Naive thymus-derived CD8-positive, alpha-beta T cell (primary cell): ENCODE data around the gene GREB1. TPM values are rescaled to one million over a fixed set of nuclear protein-coding genes. Genes with fewer than 3 reads are reported as not detected.

Experiments used
- ATAC-seq, 2 donors: fragments of 150-1000 bp; cut with Tn5 transposase in 1 of 2; sonication (Bioruptor Pico), chemical (Tn5 transposase) in 1 of 2; 1 replicate in 1 of 2; 2 replicates in 1 of 2; pipeline ENCODE4 v1.10.0; 2021; ENCODE audit warnings: mild to moderate bottlenecking in 2 of 2, moderate library complexity in 2 of 2
- POLR2A ChIA-PET: fragments of 350-600 bp; sonication (Branson Sonifier 250); formaldehyde crosslinking; loops from one replicate; lab custom pipeline; 2021; ENCODE audit warnings: antibody characterized with exemption; lab: Charles Lee
- DNase-seq, 10 donors: peaks; one replicate each; pipeline versions ENCODE4 v3.0.0 to v3.0.0-alpha.2; 2020 to 2022
- H3K27ac Mint-ChIP-seq, 10 donors: one replicate each; pipeline ENCODE4 v1.8.0; 2020 to 2022; ENCODE audit warnings: mild to moderate bottlenecking in 10 of 10, mixed read lengths in 10 of 10, moderate library complexity in 4 of 10, inconsistent platforms in 1 of 10
- H3K27me3 Mint-ChIP-seq, 5 donors: one replicate each; pipeline ENCODE4 v1.8.0; 2021 to 2022; ENCODE audit warnings: mixed read lengths in 5 of 5
- H3K36me3 Mint-ChIP-seq, 3 donors: one replicate each; pipeline ENCODE4 v1.8.0; 2020 to 2022; ENCODE audit warnings: mixed read lengths in 3 of 3, mild to moderate bottlenecking in 2 of 3, inconsistent platforms in 1 of 3
- H3K4me1 Mint-ChIP-seq, 4 donors: one replicate each; pipeline ENCODE4 v1.8.0; 2021 to 2022; ENCODE audit warnings: mixed read lengths in 4 of 4
- H3K4me3 Mint-ChIP-seq, 10 donors: one replicate each; pipeline ENCODE4 v1.8.0; 2020 to 2022; ENCODE audit warnings: mild to moderate bottlenecking in 10 of 10, mixed read lengths in 10 of 10, moderate library complexity in 6 of 10, inconsistent platforms in 1 of 10
- H3K9me3 Mint-ChIP-seq, 9 donors: one replicate each; pipeline ENCODE4 v1.8.0; 2020 to 2022; ENCODE audit warnings: mixed read lengths in 9 of 9, mild to moderate bottlenecking in 3 of 9, inconsistent platforms in 1 of 9, moderate library complexity in 1 of 9
- polyA plus RNA-seq, 3 donors: library from polyadenylated mRNA; unstranded; fragments of 300-500 nt; fragmentation: Illumina TruSeq; gene quantifications; one replicate each; pipeline ENCODE4 v1.2.3, GENCODE V29; 2021
- total RNA-seq, 8 experiments: library from RNA in 2 of 8; stranded (reverse) in 2 of 8; gene quantifications; one replicate each; pipeline ENCODE4 v1.2.3 and lab custom pipeline; 2021 to 2026

The GREB1 gene
- total and polyA plus RNA-seq, 5 experiments from 2014 or later = 0.05 to 1.1 (median 0.41) TPM

DNA sequence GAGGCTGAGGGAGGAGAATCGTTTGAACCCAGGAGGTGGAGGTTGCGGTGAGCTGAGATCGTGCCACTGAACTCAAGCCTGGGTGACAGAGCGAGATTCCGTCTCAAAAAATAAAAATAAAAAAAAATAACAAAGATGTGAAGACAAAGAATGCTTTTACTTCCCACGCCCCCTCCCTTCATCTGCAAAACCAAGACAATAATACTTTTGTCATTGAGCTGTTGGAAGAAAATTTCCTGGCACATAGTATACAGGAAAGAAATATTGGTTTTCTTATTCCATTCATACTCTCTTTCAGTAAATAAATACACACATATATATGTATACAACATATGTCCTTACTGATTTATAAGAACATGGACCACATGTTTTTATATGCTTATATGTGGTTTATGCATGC lies 12.2 kb downstream of the GREB1 start:
- peaks cover 0 to 11% (median 2%) of the 10 kb centered on the region in 9 donors for H3K9me3 Mint-ChIP-seq
- no peak overlapping the region for H3K27ac Mint-ChIP-seq
- H3K4me3 Mint-ChIP-seq = no peak overlapping the region
- no peak for ATAC-seq
- peaks cover 26 to 55% (median 34%) of the 10 kb centered on the region in 5 donors for H3K27me3 Mint-ChIP-seq
- no peak for DNase-seq
- H3K36me3 Mint-ChIP-seq = peaks cover 0 to 11% (median 0%) of the 10 kb centered on the region in 3 donors
- H3K4me1 Mint-ChIP-seq = no peaks in the 10 kb centered on the region
- POLR2A ChIA-PET = no interaction called here

DNA sequence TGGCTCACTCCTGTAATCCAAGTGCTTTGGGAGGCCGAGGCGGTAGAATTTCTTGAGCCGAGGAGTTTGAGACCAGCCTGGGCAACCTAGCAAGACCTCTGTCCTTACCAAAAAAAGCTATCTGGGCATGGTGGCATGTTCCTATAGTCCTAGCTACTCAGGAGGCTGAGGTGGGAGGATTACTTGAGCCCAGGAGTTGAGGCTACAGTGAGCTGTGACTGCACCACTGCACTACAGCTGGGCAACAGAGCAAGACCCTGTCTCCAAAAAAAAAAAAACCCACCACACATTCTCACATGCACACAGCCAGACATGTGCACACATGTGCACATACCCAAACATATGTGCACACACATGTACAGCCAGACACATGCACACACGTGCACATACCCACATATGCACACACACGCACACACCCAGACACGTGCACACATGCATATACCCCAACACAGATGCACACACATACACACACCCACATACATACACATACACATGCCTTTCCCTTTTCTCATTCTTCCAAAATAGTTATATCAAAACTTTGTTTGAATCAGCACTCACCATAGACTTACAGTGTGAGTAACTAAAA lies 14.2 kb downstream of the GREB1 start:
- ATAC-seq (no peak), DNase-seq (no peak)
- H3K9me3 Mint-ChIP-seq = peaks cover 0 to 11% (median 2%) of the 10 kb centered on the region in 9 donors
- peaks cover 0 to 17% (median 0%) of the 10 kb centered on the region in 3 donors for H3K36me3 Mint-ChIP-seq
- POLR2A ChIA-PET = no interaction called here
- H3K27me3 Mint-ChIP-seq = peaks cover 20 to 47% (median 26%) of the 10 kb centered on the region in 5 donors
- H3K27ac Mint-ChIP-seq = no peak overlapping the region
- H3K4me3 Mint-ChIP-seq = no peak overlapping the region
- H3K4me1 Mint-ChIP-seq = no peaks in the 10 kb centered on the region

DNA sequence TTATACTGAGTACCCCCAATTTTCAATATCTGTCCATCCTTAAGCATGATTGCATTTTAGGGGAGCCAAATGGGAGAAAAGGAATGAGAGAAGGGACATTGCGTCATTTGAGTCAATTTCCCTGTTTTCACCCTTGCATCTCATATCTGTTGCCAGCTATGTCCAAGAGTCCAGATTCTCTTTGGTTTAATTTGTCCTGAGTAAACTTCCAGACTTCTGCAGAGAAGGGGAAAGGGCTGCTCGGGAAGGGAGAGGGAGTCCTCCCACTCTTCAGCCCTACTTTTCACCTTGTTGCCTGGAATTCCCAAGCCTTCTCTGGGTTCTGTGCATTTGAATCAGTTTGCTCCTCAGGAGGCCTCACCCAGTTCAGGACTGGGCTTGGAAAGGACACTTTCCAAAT lies 16.5 kb downstream of the GREB1 start:
- Mint-ChIP-seq H3K27me3 (peaks cover 22 to 57% (median 30%) of the 10 kb centered on the region in 5 donors), H3K36me3 (peaks cover 0 to 17% (median 0%) of the 10 kb centered on the region in 3 donors), H3K4me1 (peaks cover 0 to 6% (median 3%) of the 10 kb centered on the region in 4 donors), H3K27ac (no peak overlapping the region), H3K4me3 (no peak overlapping the region), H3K9me3 (peaks cover 0 to 11% (median 2%) of the 10 kb centered on the region in 9 donors)
- POLR2A ChIA-PET = no interaction called here
- DNase-seq (no peak), ATAC-seq (no peak)

DNA sequence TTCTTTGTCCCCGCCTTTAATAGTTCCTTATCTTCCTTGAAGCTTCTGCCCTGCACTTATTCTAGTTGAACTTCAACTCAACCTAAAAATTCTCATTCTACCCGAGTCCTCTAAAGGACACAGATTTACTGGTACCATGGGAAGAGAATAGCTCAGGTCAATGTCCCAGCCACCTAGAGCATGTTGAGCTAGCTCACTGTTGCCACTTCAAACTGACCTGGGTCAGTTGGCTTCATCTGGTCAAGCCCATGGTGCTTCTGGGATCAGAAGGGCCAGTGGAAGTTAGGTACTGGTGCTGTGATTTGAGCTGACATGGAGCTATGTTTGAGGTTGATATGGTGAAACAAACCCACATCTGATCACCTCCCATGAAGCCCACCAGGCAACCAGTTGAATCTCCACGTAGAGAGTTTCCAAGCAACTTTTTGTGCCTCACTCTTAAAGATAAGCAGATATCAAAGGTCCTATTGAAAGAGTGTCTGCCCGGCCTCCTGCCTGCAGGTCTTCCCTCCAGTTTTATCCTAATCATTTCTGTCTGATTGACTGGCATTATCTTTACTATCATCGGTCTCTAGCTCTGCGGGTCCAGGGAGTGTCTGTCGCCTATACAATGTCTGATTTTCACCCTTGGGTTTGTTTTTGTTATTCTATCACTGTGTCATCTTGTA lies 17.2 kb downstream of the GREB1 start:
- Mint-ChIP-seq H3K27ac (no peak overlapping the region), H3K4me1 (peaks cover 0 to 6% (median 3%) of the 10 kb centered on the region in 4 donors), H3K9me3 (peaks cover 0 to 11% (median 2%) of the 10 kb centered on the region in 9 donors), H3K4me3 (no peak overlapping the region), H3K36me3 (peaks cover 0 to 17% (median 0%) of the 10 kb centered on the region in 3 donors), H3K27me3 (peaks cover 23 to 64% (median 36%) of the 10 kb centered on the region in 5 donors)
- POLR2A ChIA-PET = no interaction called here
- DNase-seq (no peak), ATAC-seq (no peak)

DNA sequence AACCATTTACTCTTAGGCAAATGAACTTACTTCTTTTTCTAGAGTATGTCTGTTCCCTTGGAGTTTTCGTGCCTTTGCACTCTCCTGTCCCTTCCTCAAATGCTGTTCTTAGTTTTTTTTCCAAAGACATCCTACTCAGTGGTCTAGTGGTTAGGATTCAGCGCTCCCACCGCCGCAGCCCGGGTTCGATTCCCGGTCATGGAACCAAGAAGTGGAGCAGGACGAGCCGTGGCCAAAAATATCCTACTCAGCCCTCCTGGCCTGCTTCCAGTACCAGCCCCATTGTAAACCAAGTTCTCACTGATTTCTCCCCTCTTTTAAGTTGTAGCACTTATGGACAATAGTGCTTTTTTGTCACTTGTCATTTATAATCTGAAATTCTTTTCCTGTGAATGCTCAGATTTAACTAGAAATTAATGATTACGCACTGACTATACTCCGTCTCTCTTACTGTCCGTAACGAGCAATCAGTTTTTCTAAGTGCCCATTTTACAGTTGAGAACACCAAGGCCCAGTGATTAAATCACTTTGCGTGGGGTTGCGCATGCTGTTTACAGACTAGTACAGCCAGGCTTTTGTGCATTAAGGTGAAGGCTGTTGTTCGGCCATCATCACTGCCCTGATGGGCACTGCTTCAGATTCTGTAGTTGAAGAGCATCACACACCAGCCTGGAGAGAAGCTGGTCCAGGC lies 17.9 kb downstream of the GREB1 start:
- DNase-seq (no peak), ATAC-seq (no peak)
- Mint-ChIP-seq H3K36me3 (peaks cover 0 to 17% (median 0%) of the 10 kb centered on the region in 3 donors), H3K27ac (no peak overlapping the region), H3K9me3 (peaks cover 0 to 11% (median 2%) of the 10 kb centered on the region in 9 donors), H3K27me3 (peaks cover 23 to 71% (median 36%) of the 10 kb centered on the region in 5 donors), H3K4me1 (peaks cover 0 to 6% (median 3%) of the 10 kb centered on the region in 4 donors), H3K4me3 (no peak overlapping the region)
- POLR2A ChIA-PET = no interaction called here

DNA sequence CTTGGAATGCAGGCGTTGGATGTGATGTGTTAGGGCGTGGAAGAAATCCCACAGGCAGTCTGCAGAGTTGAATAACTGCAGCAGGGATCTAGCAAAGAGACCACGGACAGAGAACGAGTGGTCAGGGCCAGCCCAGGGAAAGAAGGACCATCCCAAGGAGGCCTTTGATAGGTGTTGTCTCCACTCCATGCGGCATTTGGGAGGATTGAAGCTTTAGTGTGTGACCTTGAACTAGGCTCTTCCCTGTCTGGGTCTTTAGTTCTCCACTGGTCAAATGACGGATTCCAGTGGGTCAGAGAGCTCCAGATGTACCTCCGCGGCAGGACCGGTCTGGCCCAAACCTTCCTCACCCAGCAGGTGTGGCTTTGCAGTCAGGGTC lies 18.4 kb downstream of the GREB1 start:
- no peak for DNase-seq
- no peak for ATAC-seq
- H3K27ac Mint-ChIP-seq = no peak overlapping the region
- H3K36me3 Mint-ChIP-seq = peaks cover 0 to 17% (median 0%) of the 10 kb centered on the region in 3 donors
- POLR2A ChIA-PET = no interaction called here
- peaks cover 0 to 11% (median 2%) of the 10 kb centered on the region in 9 donors for H3K9me3 Mint-ChIP-seq
- H3K4me3 Mint-ChIP-seq = no peak overlapping the region
- peaks cover 23 to 77% (median 36%) of the 10 kb centered on the region in 5 donors for H3K27me3 Mint-ChIP-seq
- H3K4me1 Mint-ChIP-seq = peaks cover 0 to 6% (median 3%) of the 10 kb centered on the region in 4 donors

DNA sequence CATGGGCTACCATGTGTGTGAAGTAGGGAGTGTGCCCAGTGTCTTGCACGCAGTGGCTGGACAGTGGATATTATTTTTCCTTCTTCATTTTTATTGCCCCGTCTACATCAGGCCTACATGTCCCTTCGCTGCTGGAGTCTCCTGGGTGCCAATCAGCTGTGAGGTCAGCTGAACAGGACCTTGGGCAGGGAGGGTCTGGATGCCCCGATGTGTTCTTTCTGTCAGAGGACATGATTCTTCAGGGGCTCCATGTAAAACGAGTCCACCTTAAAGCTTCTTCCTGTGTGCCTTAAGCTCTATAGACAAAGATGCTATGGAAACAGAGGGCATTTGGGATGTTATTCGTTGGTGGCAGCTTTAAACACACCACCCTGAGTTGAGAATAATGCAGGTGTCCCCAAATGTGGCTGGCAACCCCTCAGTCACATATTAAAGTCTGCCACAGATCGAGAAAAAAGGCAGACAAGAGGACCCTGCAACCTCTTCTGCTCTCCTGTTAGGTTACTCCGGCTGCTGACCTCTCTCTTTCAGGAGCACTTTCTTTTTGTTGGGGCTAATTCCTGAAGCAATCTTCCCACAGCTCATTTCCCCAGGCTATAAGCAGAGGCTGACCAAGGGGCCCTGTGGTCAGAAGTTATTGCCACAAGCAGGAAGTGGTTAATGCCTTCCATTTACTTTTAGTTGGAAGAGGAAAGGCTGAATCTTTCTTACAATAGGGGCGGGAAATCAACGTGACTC lies 20.0 kb downstream of the GREB1 start:
- Mint-ChIP-seq H3K36me3 (peaks cover 0 to 17% (median 0%) of the 10 kb centered on the region in 3 donors), H3K27me3 (peaks cover 20 to 77% (median 33%) of the 10 kb centered on the region in 5 donors), H3K9me3 (peaks cover 0 to 11% (median 2%) of the 10 kb centered on the region in 9 donors), H3K4me1 (peaks cover 0 to 6% (median 3%) of the 10 kb centered on the region in 4 donors), H3K4me3 (no peak overlapping the region), H3K27ac (no peak overlapping the region)
- POLR2A ChIA-PET = no interaction called here
- DNase-seq = no peak
- ATAC-seq = no peak

DNA sequence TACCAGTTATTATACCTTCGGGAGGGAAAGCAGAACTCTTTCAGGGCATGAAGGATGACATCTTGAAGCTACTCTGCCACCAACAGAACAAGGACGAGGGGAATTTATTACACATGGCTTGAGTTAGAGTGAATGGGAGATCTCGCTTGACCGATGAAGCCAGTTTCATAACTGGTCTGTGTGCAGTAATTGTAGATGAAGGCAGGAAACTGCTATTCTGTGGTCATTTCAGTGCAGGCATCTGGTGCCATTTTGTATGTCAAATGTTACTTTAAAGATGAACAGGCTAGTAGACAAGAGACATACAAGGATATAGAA lies 20.5 kb downstream of the GREB1 start:
- peaks cover 0 to 6% (median 3%) of the 10 kb centered on the region in 4 donors for H3K4me1 Mint-ChIP-seq
- no peak overlapping the region for H3K4me3 Mint-ChIP-seq
- POLR2A ChIA-PET = no interaction called here
- DNase-seq (no peak), ATAC-seq (no peak)
- H3K9me3 Mint-ChIP-seq = peaks cover 0 to 10% (median 2%) of the 10 kb centered on the region in 9 donors
- H3K36me3 Mint-ChIP-seq = peaks cover 0 to 16% (median 0%) of the 10 kb centered on the region in 3 donors
- H3K27ac Mint-ChIP-seq = no peak overlapping the region
- peaks cover 20 to 75% (median 35%) of the 10 kb centered on the region in 5 donors for H3K27me3 Mint-ChIP-seq

DNA sequence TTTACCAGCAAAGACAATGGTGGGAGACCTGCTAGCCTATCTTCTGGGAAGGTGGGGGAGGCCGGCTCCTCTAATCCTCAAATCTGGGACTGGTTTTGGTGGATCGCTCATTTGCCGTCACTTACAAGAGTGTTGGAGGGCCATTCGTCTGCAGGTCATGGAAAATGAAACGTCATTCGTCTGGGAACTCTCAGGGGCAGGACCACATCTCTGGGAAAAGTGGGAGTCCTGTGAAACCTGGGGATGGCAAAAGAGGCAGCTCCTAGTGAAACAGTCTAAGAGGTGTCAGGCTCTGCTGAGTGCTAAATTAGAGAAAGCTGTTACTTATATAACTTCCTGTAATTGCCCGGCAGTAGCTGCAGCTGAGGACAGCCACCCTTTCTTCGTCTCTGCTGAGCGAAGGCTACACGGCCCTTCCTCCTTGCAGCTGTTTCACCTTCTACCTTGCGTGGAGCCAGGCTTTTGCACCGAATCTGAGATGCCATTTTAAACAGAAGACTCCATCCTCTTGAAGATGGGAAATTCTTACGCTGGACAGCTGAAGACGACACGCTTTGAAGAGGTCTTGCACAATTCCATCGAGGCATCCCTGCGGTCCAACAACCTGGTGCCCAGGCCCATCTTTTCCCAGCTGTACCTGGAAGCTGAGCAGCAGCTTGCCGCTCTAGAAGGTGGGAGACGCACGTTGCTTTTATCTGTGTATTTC lies 22.4 kb downstream of the GREB1 start:
- no peak for DNase-seq
- Mint-ChIP-seq H3K4me3 (no peak overlapping the region), H3K36me3 (peaks cover 0 to 5% (median 0%) of the 10 kb centered on the region in 3 donors), H3K27ac (no peak overlapping the region), H3K9me3 (peaks cover 0 to 2% (median 0%) of the 10 kb centered on the region in 9 donors), H3K4me1 (peaks cover 0 to 6% (median 3%) of the 10 kb centered on the region in 4 donors), H3K27me3 (peaks cover 14 to 80% (median 38%) of the 10 kb centered on the region in 5 donors)
- POLR2A ChIA-PET = no interaction called here
- no peak for ATAC-seq

DNA sequence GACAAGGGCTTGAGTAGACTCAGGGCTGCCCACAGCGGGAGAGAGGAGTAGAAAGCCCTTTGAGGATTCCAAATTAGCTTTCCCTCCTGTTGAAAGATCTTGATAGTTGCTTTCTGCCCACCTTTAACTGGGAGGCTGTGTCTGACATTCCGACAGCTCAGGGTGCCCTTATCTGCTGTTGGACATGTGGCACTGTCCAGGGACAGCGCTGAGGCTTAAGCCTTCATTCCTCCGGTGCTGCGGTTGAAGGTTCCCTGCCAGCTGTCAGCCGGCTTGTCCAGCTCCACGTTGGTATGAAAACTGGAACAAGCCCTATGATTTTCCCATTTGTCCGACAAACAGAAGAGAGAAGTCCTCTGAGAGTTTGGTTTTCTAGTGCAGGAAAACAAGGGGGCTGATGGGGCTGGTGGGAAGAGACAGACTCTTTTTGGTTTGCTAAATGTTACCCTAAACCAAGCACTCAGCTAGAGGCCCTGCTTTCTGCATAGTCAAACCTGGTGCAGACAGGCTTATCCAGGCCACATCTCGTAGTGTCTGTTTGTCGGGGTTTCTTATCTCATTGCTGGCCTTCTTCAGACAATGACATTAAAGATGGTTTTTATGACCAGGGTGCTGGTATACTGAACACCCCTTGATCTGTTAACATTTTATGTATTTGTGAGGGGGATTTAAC lies 24.5 kb downstream of the GREB1 start:
- no peak for DNase-seq
- Mint-ChIP-seq H3K27ac (no peak overlapping the region), H3K36me3 (no peaks in the 10 kb centered on the region), H3K4me1 (peaks cover 0 to 6% (median 3%) of the 10 kb centered on the region in 4 donors), H3K9me3 (peaks cover 0 to 2% (median 0%) of the 10 kb centered on the region in 9 donors), H3K27me3 (peaks cover 12 to 69% (median 27%) of the 10 kb centered on the region in 5 donors), H3K4me3 (no peak overlapping the region)
- POLR2A ChIA-PET = no interaction called here
- ATAC-seq = no peak

DNA sequence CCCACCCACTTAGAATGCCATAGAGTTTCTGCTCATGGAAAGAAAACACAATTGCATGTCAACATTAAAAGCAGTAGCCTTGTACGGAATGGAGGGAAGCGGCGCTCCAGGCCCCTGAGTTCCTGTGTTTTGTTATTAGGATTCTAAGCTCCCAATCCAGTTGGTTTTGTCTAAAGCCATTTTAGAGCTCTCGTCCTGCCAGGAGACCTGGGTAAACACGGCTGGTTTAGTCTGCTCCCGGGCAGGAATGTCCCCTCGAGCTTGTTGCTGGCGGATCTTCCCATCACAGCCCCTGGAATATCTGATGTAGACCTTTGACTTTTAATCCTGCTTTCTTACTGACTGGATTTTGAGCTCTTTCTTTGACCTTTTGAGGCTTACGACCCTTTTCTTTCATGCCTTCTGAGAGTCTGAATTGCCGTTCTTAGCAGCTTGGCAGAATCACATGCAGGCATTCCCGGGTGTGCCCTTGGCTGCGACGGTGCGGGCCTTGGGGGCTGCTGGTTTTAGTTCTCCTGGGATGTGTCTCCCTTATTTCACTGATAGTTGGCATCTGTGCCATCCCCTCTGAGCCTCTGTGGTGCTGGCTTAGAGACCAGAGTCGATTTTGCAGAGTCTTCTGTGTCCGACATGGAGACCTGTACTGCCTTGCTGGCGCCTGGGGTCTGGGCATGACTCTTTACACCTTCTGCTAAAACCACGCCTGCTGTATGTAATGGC lies 25.4 kb downstream of the GREB1 start:
- peaks cover 0 to 3% (median 2%) of the 10 kb centered on the region in 4 donors for H3K4me1 Mint-ChIP-seq
- no peak overlapping the region for H3K4me3 Mint-ChIP-seq
- ATAC-seq (no peak), DNase-seq (no peak)
- H3K27ac Mint-ChIP-seq = no peak overlapping the region
- POLR2A ChIA-PET = no interaction called here
- H3K27me3 Mint-ChIP-seq = peaks cover 11 to 60% (median 20%) of the 10 kb centered on the region in 5 donors
- no peaks in the 10 kb centered on the region for H3K36me3 Mint-ChIP-seq
- no peaks in the 10 kb centered on the region for H3K9me3 Mint-ChIP-seq
